Placental pericyte (primary cell): ENCODE measurements around the gene SARS1. TPM values are rescaled to one million over a fixed set of nuclear protein-coding genes. Genes with fewer than 3 reads are reported as not detected.

Experiments
- total RNA-seq: library from RNA; depleted of rRNA; stranded (reverse); fragments of >200 nt; gene quantifications from 2 replicates; pipeline ENCODE4 v1.2.3, GENCODE V29; 2012

SARS1 gene
- total RNA-seq = 232 and 490 TPM in 2 replicates

DNA sequence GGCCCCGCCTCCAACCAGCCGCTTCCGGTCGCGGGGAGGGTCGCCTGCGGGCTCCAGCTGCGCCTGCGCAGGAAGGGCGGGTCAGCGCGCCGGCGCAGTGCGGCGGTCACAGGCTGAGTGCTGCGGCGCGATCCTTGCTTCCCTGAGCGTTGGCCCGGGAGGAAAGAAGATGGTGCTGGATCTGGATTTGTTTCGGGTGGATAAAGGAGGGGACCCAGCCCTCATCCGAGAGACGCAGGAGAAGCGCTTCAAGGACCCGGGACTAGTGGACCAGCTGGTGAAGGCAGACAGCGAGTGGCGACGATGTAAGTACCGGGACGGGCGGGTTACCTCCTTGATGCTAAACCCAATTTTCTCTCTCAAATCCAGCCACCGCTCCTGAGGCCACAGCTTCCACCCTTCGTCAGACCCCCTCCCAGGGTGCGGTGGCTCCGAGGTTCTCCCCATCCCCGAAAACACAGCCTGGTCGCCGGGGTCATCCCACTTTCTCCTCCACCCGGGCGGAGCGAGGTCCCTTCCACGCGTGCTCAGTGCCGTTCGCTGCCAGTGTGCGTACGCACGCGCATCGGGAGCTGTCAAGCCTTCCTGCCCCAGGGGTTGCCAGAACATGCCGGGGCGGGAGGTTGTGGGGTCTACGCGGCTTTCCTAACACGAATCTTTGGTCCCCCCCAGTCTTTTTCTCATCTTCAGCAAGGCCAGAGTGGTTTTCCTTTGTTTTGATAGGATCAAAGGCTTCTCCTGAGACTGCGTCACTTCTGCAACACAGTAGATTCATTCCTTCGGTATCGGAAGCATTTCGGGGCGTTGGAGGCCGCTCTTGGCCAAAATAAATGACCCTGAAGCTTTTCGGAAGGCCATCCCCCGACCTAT, at the start of gene SARS1:
TSS of gene SARS1 (plus strand) at position 95 of the 870 bp plus-strand sequence. CDS start at position 170, 75 bp downstream.

GRCh38 chr1:109248797-109249629, 35.3 kb downstream of the SARS1 start, which contains the start of gene CELSR2:
Gene CELSR2 (plus strand): TSS chr1:109249539. CDS start chr1:109250080, 541 bp downstream.

DNA sequence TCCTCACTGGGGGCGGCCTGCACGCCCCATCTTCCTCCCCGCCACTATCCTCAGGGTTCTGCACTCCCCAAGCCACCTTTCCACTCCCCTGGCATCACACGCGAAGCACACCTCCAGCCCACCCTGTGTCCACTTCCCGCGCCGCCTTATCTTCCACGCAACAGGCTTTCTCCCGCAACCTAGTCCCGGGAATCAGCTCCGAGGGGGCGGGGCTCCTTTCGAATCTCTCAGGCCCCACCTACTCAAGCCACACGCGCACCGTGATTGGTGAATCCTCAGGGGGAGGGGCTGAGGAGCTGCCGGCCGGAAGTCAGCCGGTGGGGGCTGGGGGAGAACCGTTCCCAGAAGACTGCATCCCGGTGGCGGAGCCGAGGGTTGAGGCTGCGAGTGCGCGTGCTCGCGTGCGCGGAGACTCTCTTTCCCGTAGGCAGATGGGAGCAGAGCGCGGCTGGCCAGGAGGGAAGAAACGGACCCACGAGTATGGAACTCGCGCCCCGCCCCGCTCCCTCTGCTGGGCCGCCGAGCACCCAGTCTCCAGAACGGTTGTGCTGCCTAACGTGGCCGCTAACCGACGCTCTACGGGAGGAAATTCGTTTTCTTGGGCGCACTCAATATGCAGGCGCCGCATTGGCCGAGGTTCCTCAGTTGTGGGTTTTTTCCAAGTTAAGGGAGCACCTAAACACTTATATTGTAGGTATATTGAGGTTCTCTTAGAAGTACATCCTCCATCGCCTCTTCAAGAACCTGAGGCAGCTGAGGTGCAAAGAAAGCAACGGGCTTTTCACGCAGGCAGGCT, 69.4 kb downstream of the SARS1 start, which contains the start of gene PSRC1:
TSS of gene PSRC1 (minus strand) at position 194 of the 796 bp plus-strand sequence.

Other genes with a start within 250 kb of the SARS1 start
- 13.8 and 23.6 TPM in 2 replicates for gene WDR47, start 171.8 kb upstream of the SARS1 start, total RNA-seq
- gene TAF13, start 137.9 kb upstream of the SARS1 start, total RNA-seq = 102 and 219 TPM in 2 replicates
- gene TMEM167B, start 123.2 kb upstream of the SARS1 start, total RNA-seq = 22.1 and 24.5 TPM in 2 replicates
- gene ELAPOR1, start 99.8 kb upstream of the SARS1 start, total RNA-seq = 0.22 and 0.43 TPM in 2 replicates
- 1.3 and 1.8 TPM in 2 replicates for gene CELSR2, start 35.6 kb downstream of the SARS1 start, total RNA-seq
- 2.4 and 31.5 TPM in 2 replicates for gene PSRC1, start 69.2 kb downstream of the SARS1 start, total RNA-seq
- gene MYBPHL, start 93.1 kb downstream of the SARS1 start, total RNA-seq = not detected in 2 replicates
- 18.2 and 21.5 TPM in 2 replicates for gene SORT1, start 184.0 kb downstream of the SARS1 start, total RNA-seq
- gene PSMA5, start 212.5 kb downstream of the SARS1 start, total RNA-seq = 57.4 and 70.7 TPM in 2 replicates